GM12878 (cell line): ENCODE results near the gene DLX1.

Source experiments
- CTCF ChIP-seq, 3 experiments: IDR thresholded peaks in 2 of 3; conservative IDR thresholded peaks in 1 of 3; 2 replicates each; pipeline ENCODE4 v1.5.1; 2011; ENCODE audit warnings: low read depth in 3 of 3, low read length in 3 of 3, mild to moderate bottlenecking in 3 of 3, control low read depth in 2 of 3, moderate library complexity in 2 of 3, inconsistent platforms in 1 of 3, mixed read lengths in 1 of 3; ENCODE audit not compliant: control insufficient read depth in 2 of 3, insufficient read depth in 1 of 3; ENCODE audit errors: extremely low read depth in 1 of 3
- EZH2 ChIP-seq: IDR thresholded peaks from 2 replicates; pipeline ENCODE4 v1.6.1; 2012; ENCODE audit warnings: low read depth, mild to moderate bottlenecking, control low read depth, inconsistent platforms, low read length, borderline replicate concordance; ENCODE audit not compliant: control insufficient read depth
- REST ChIP-seq: IDR thresholded peaks from 2 replicates; pipeline ENCODE4 v1.6.1; 2012; ENCODE audit warnings: mild to moderate bottlenecking, low read depth, low read length

DNA sequence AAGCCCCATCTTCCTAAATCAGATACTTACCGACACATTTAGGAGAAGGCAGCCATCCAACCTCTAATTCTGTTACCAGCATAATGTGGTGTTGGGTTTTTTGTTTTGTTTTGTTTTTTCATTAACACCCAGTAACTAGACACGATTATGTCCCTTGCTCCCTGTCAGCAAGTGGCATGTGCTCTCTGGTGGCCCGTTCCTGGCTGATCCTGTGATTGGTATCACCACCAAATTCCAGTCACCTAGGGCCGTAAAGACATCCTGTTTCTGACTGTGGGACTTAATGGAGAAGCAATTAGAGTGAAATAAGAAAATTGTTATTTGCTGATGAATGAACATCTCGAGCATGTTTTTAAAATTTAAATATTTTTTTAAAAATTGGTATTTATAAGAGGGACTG, 5.9 kb upstream of the DLX1 start:
- TF ChIP-seq EZH2 = no peak
- no peak for TF ChIP-seq CTCF (IDR thresholded peaks at IDR 0.05 in 2 of 3, conservative IDR thresholded peaks at IDR 0.05 in 1 of 3; ENCODE audit: control insufficient read depth in 2 of 3, extremely low read depth in 1 of 3, insufficient read depth in 1 of 3, low read depth in 3 of 3, low read length in 3 of 3)
- TF ChIP-seq REST = no peak
